ENCODE measurements around the gene ATG10. TPM values are rescaled to one million over a fixed set of nuclear protein-coding genes. Genes with fewer than 3 reads are reported as not detected.
A peak's percentile ranks its signal among the peaks of the same experiment; 100 is the strongest.

ATG10 gene
- total and polyA plus RNA-seq, 9 donors, result 7.4 to 10.7 (median 9.0) TPM

- no peak for DNase-seq
- Histone ChIP-seq H3K9me3 (replicated peaks; ENCODE audit: control insufficient read depth, low read depth, low read length) (no peaks in the 10 kb centered on the region), H3K27ac (ENCODE audit: low read length) (no peak overlapping the region), H3K4me3 (ENCODE audit: low read length) (no peak overlapping the region), H3K27me3 (ENCODE audit: control insufficient read depth, insufficient read depth, low read length) (no peaks in the 10 kb centered on the region), H3K4me1 (ENCODE audit: control insufficient read depth, insufficient read depth, low read length) (no peaks in the 10 kb centered on the region), H3K36me3 (ENCODE audit: control insufficient read depth, insufficient read depth, low read length) (no peaks in the 10 kb centered on the region)
- WGBS (ENCODE audit: insufficient coverage), result no CpG with 5 or more reads among the region's 1 CpG
Measured at GRCh38 chr5:82073179-82073578, 101.4 kb downstream of the ATG10 start.

GRCh38 chr5:82074950-82075349 is 103.1 kb downstream of the ATG10 start:
- Histone ChIP-seq H3K4me3 (ENCODE audit: low read length) (no peak overlapping the region), H3K27ac (ENCODE audit: low read length) (no peak overlapping the region), H3K9me3 (replicated peaks; ENCODE audit: control insufficient read depth, low read depth, low read length) (no peaks in the 10 kb centered on the region), H3K27me3 (ENCODE audit: control insufficient read depth, insufficient read depth, low read length) (no peaks in the 10 kb centered on the region), H3K36me3 (ENCODE audit: control insufficient read depth, insufficient read depth, low read length) (no peaks in the 10 kb centered on the region), H3K4me1 (ENCODE audit: control insufficient read depth, insufficient read depth, low read length) (no peaks in the 10 kb centered on the region)
- WGBS (ENCODE audit: insufficient coverage), result 40% methylated on average over 2 of the region's 2 CpGs
- DNase-seq, result peak; percentile 6

- Histone ChIP-seq H3K4me3 (ENCODE audit: low read length) (no peak overlapping the region), H3K4me1 (ENCODE audit: control insufficient read depth, insufficient read depth, low read length) (no peaks in the 10 kb centered on the region), H3K27me3 (ENCODE audit: control insufficient read depth, insufficient read depth, low read length) (no peaks in the 10 kb centered on the region), H3K9me3 (replicated peaks; ENCODE audit: control insufficient read depth, low read depth, low read length) (peaks cover 3% of the 10 kb centered on the region), H3K36me3 (ENCODE audit: control insufficient read depth, insufficient read depth, low read length) (no peaks in the 10 kb centered on the region), H3K27ac (ENCODE audit: low read length) (no peak overlapping the region)
- WGBS (ENCODE audit: insufficient coverage), result 100% methylated on average over 3 of the region's 5 CpGs
- DNase-seq, result no peak
Measured at GRCh38 chr5:82077496-82077895, 105.7 kb downstream of the ATG10 start.

DNA sequence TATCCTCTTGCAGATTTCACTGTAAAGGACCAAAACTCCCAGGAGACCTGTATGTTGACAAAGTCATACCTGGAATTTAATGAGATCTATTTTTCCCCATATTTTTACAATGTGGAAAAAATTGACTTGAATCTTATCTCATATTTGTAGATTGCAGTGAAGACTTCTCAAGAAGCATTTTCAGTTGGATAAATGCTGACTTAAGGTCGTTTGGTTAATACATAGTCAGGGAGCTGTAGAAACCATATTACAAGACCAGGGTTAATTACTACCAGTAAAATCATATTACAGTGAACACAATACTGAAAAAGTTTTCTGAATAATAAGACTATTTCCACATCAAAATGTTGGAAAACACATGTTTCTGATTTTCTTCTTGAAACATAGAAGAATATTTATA is 119.8 kb downstream of the ATG10 start:
- H3K9me3 ChIP-seq (replicated peaks; ENCODE audit: control insufficient read depth, low read depth, low read length), result peaks cover 17% of the 10 kb centered on the region
- H3K4me3 ChIP-seq (ENCODE audit: low read length), result no peak overlapping the region
- H3K27ac ChIP-seq (ENCODE audit: low read length), result no peak overlapping the region
- H3K36me3 ChIP-seq (ENCODE audit: control insufficient read depth, insufficient read depth, low read length), result no peaks in the 10 kb centered on the region
- no CpG with 5 or more reads among the region's 1 CpG for WGBS (ENCODE audit: insufficient coverage)
- DNase-seq, result no peak
- no peaks in the 10 kb centered on the region for H3K27me3 ChIP-seq (ENCODE audit: control insufficient read depth, insufficient read depth, low read length)
- no peaks in the 10 kb centered on the region for H3K4me1 ChIP-seq (ENCODE audit: control insufficient read depth, insufficient read depth, low read length)

GRCh38 chr5:82095536-82095935 is 123.7 kb downstream of the ATG10 start:
- DNase-seq, result no peak
- Histone ChIP-seq H3K27ac (ENCODE audit: low read length) (no peak overlapping the region), H3K27me3 (ENCODE audit: control insufficient read depth, insufficient read depth, low read length) (no peaks in the 10 kb centered on the region), H3K4me1 (ENCODE audit: control insufficient read depth, insufficient read depth, low read length) (no peaks in the 10 kb centered on the region), H3K9me3 (replicated peaks; ENCODE audit: control insufficient read depth, low read depth, low read length) (peaks cover 4% of the 10 kb centered on the region), H3K36me3 (ENCODE audit: control insufficient read depth, insufficient read depth, low read length) (no peaks in the 10 kb centered on the region), H3K4me3 (ENCODE audit: low read length) (no peak overlapping the region)
- no CpG with 5 or more reads among the region's 2 CpGs for WGBS (ENCODE audit: insufficient coverage)

GRCh38 chr5:82096249-82096648 is 124.4 kb downstream of the ATG10 start:
- H3K9me3 ChIP-seq (replicated peaks; ENCODE audit: control insufficient read depth, low read depth, low read length), result peaks cover 4% of the 10 kb centered on the region
- no peaks in the 10 kb centered on the region for H3K27me3 ChIP-seq (ENCODE audit: control insufficient read depth, insufficient read depth, low read length)
- no peak for DNase-seq
- no peak overlapping the region for H3K27ac ChIP-seq (ENCODE audit: low read length)
- no peak overlapping the region for H3K4me3 ChIP-seq (ENCODE audit: low read length)
- no peaks in the 10 kb centered on the region for H3K36me3 ChIP-seq (ENCODE audit: control insufficient read depth, insufficient read depth, low read length)
- H3K4me1 ChIP-seq (ENCODE audit: control insufficient read depth, insufficient read depth, low read length), result no peaks in the 10 kb centered on the region

DNA sequence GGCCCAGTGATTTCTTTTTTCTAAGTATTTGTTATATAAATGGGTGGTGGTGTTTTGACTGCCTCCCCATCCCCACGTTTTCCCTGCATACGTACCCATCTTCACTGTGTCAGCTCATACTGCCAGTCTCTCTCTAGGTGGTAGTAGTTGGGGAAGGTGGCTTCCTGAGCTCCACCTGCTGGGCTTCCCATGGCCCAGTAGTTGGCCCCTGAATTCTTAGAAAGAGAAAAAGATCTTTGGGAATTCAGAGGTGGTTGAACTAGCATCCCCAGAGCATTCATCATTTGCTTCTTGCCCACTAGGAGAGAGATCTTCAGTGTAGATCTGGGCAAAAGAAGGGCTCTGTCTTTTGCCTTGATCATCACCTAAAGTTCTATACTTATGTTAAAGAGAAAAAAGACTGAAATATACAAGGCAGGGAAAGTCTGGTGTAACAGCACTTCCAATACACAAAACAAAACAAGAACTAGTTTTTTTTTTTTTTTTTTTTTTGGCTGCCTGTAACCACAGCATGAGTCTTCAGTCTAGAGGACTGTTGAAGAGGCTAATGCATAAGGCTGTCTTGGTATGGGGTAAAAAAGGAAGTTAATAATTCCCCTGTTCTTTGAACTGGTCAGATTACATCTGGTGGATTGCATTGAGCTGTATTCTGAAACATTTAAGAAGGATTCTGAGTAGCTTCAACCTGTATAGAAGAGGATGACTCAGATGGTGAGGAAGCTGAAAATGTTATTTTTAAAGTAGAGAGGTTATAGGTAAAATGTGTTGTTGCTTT is 128.7 kb downstream of the ATG10 start:
- H3K27me3 ChIP-seq (ENCODE audit: control insufficient read depth, insufficient read depth, low read length), result no peaks in the 10 kb centered on the region
- no peak overlapping the region for H3K27ac ChIP-seq (ENCODE audit: low read length)
- H3K36me3 ChIP-seq (ENCODE audit: control insufficient read depth, insufficient read depth, low read length), result no peaks in the 10 kb centered on the region
- WGBS (ENCODE audit: insufficient coverage), result no CpG with 5 or more reads among the region's 2 CpGs
- peak; percentile 18 for DNase-seq
- no peaks in the 10 kb centered on the region for H3K9me3 ChIP-seq (replicated peaks; ENCODE audit: control insufficient read depth, low read depth, low read length)
- H3K4me3 ChIP-seq (ENCODE audit: low read length), result no peak overlapping the region
- no peaks in the 10 kb centered on the region for H3K4me1 ChIP-seq (ENCODE audit: control insufficient read depth, insufficient read depth, low read length)

GRCh38 chr5:82104872-82105271 is 133.0 kb downstream of the ATG10 start:
- no CpG with 5 or more reads among the region's 4 CpGs for WGBS (ENCODE audit: insufficient coverage)
- Histone ChIP-seq H3K27me3 (ENCODE audit: control insufficient read depth, insufficient read depth, low read length) (no peaks in the 10 kb centered on the region), H3K27ac (ENCODE audit: low read length) (no peak overlapping the region), H3K4me1 (ENCODE audit: control insufficient read depth, insufficient read depth, low read length) (no peaks in the 10 kb centered on the region), H3K4me3 (ENCODE audit: low read length) (no peak overlapping the region), H3K36me3 (ENCODE audit: control insufficient read depth, insufficient read depth, low read length) (no peaks in the 10 kb centered on the region), H3K9me3 (replicated peaks; ENCODE audit: control insufficient read depth, low read depth, low read length) (no peaks in the 10 kb centered on the region)
- no peak for DNase-seq

DNA sequence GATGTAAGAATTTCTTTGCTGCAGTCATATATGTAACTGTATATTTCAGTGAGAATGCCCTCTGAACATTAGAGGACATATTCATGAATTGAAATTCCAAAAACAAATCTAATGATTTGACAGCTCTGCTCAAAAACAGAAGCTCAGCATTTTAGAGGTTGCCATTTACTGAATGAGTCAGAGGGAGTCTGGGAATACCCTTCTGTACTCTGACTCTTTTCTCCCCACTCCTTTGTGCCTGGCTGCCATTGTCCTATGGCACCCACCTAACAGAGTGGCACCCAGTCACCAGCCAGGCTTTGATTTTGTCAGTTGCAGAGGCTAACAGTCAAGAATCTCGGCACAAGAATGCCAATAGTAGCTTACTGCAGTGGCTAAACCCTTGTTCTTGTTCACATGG is 133.6 kb downstream of the ATG10 start:
- WGBS (ENCODE audit: insufficient coverage), result no CpG with 5 or more reads among the region's 1 CpG
- Histone ChIP-seq H3K27me3 (ENCODE audit: control insufficient read depth, insufficient read depth, low read length) (no peaks in the 10 kb centered on the region), H3K4me3 (ENCODE audit: low read length) (no peak overlapping the region), H3K27ac (ENCODE audit: low read length) (no peak overlapping the region), H3K9me3 (replicated peaks; ENCODE audit: control insufficient read depth, low read depth, low read length) (no peaks in the 10 kb centered on the region), H3K36me3 (ENCODE audit: control insufficient read depth, insufficient read depth, low read length) (no peaks in the 10 kb centered on the region), H3K4me1 (ENCODE audit: control insufficient read depth, insufficient read depth, low read length) (no peaks in the 10 kb centered on the region)
- DNase-seq, result no peak

GRCh38 chr5:82106207-82106606 is 134.4 kb downstream of the ATG10 start:
- H3K4me1 ChIP-seq (ENCODE audit: control insufficient read depth, insufficient read depth, low read length), result no peaks in the 10 kb centered on the region
- no peaks in the 10 kb centered on the region for H3K36me3 ChIP-seq (ENCODE audit: control insufficient read depth, insufficient read depth, low read length)
- 60% methylated on average over 1 of the region's 3 CpGs for WGBS (ENCODE audit: insufficient coverage)
- no peaks in the 10 kb centered on the region for H3K27me3 ChIP-seq (ENCODE audit: control insufficient read depth, insufficient read depth, low read length)
- peak; percentile 12 for DNase-seq
- no peak overlapping the region for H3K27ac ChIP-seq (ENCODE audit: low read length)
- no peaks in the 10 kb centered on the region for H3K9me3 ChIP-seq (replicated peaks; ENCODE audit: control insufficient read depth, low read depth, low read length)
- no peak overlapping the region for H3K4me3 ChIP-seq (ENCODE audit: low read length)

DNA sequence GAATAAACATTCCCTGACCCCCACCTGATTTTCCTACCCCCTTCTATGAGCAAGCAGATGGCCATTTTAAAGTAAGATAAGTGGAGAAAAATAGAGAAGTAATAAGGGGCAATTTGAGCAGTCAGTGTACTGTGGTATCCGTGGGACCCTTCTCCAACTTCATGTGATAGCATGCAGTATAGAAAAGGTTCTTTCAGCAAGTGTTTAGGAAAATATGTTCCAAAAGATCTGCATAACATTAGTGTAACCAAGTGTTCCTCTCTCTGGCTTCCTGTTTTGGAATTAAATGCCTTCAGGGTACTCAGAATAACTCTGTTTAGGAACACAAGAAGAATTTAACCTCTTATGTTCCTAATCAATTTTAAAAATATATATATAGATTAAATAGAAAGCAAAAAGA is 134.9 kb downstream of the ATG10 start:
- Histone ChIP-seq H3K27me3 (ENCODE audit: control insufficient read depth, insufficient read depth, low read length) (no peaks in the 10 kb centered on the region), H3K9me3 (replicated peaks; ENCODE audit: control insufficient read depth, low read depth, low read length) (no peaks in the 10 kb centered on the region), H3K4me1 (ENCODE audit: control insufficient read depth, insufficient read depth, low read length) (no peaks in the 10 kb centered on the region), H3K27ac (ENCODE audit: low read length) (no peak overlapping the region), H3K4me3 (ENCODE audit: low read length) (no peak overlapping the region), H3K36me3 (ENCODE audit: control insufficient read depth, insufficient read depth, low read length) (no peaks in the 10 kb centered on the region)
- peak; percentile 71 for DNase-seq
- WGBS (ENCODE audit: insufficient coverage), result no CpG with 5 or more reads among the region's 1 CpG
